GM21786 (cell line): ENCODE data around the gene BMP4.

Experiments
- ATAC-seq: cut with Tn5 transposase; IDR thresholded peaks from one replicate; pipeline ENCODE4 v1.9.1; 2021; ENCODE audit not compliant: unreplicated experiment

The BMP4 gene

GRCh38 chr14:53947094-53947445 is 9.6 kb downstream of the BMP4 start:
- ATAC-seq: no peak

DNA sequence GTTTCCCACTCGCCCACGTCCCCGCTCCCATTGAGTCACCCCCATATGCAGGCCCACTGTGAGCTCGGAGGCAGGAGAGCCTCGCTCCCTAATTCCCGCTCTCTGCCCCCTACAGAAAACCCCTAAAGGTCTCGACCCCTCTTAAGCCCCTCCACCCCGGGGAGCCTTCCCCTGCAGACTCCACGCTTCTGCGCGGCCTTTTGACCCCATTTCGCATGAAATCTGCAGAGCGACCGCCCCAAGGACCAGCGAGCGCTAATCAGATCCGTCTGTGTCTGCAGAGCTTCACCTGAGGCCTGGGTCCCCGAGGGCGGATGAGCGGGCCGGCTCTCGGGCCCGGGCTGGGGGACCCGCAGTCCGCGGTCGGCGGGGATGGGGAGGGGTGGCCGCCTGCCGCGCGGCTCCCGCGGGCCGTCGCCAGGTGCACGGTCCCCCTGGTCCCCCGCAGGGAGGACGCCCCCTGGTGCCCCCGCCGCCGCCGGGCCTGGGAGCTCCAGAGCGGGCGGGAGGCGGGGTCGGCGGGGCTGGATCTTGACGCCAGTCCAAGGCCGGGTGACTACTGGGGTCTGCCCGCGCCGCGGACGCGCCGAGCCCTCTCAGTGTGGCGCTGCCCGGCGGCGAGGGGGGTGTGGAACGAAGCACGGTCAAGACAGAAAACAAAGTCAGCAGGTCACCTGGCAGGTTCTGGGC is 10.1 kb downstream of the BMP4 start:
- ATAC-seq: no peak

GRCh38 chr14:53946071-53946403 is 10.6 kb downstream of the BMP4 start:
- ATAC-seq: no peak

- ATAC-seq: no peak
These were observed 12.9 kb downstream of the BMP4 start for GRCh38 chr14:53943751-53944083.

GRCh38 chr14:53942970-53943750 is 13.5 kb downstream of the BMP4 start:
- no peak for ATAC-seq

GRCh38 chr14:53938136-53938837 is 18.3 kb downstream of the BMP4 start:
- ATAC-seq: no peak

GRCh38 chr14:53934778-53935414 is 21.7 kb downstream of the BMP4 start:
- no peak for ATAC-seq

DNA sequence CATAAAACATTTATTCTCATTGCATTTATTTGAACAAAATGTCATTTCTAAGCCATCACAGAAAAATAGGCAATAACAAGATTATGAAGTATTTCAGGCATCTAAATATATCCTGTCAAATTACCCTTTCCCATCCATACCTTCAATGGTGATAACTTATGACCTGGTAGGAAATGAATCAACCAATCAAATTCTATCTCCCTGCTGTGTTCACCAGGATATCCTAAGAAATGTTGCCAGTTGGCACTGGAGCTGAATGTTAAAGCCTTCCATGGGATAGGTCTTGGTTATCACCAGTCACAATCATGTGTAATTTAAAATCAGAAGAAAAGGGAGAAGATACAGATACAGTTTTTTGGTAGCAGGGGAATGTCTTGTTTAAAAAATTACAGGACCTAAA is 23.7 kb downstream of the BMP4 start:
- ATAC-seq: no peak

DNA sequence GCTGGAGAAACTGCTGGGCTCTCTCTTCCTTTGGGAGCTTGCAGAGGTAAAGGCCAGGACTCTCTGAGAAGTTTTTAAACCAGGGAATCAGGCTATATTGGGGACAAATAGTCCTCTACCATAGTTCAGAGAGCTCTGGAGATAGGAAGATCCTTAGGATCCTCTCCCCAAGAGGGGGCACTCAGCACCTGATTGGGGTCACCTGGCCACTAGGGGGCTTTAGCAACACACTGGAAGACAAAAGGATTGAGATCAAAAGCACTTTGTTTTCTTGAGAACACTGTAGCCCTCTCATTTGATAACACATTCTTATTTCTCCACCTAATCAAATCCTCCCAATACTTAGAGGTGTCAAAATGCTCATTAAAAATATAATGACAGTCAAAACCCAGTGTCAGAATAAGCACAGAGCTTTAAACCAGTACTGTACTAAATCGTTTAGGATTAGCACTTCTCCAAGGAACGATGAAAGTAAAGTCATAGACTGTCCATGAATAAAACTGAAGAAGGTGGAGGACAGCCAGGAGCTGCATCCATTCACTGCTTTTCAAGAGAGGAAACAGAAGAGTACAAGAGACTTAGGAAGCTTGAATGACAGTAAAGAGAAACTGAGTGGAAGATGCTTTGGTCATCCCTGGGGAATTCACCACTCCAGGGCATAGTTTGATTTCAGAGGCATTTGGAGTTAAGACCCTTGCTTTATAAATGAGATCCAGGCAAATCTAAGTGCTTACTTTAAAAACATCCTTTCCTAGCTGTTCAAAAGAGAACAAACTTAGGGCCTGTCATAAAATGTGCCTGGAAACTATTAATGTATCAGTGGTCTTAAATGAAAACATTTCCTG is 26.5 kb downstream of the BMP4 start:
- ATAC-seq: no peak

DNA sequence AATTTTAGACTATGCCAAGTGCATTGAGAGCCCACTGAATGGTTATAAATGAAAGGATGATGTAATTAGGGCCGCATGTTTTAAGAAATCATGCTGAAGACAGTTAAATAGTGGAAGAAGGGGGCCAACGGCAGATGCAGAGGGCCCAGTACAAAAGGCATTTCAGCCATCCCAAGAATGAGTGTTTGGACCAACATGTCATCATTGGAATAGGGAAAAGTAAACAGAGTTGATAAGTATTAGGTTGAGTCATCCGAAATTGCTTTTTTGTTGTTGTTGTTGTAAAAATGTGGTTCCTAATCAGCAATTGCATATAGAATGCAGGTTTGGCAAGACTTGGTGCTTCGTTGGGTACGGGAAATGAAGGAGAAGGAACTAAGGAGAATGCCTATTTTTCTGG is 29.5 kb downstream of the BMP4 start:
- ATAC-seq: no peak

DNA sequence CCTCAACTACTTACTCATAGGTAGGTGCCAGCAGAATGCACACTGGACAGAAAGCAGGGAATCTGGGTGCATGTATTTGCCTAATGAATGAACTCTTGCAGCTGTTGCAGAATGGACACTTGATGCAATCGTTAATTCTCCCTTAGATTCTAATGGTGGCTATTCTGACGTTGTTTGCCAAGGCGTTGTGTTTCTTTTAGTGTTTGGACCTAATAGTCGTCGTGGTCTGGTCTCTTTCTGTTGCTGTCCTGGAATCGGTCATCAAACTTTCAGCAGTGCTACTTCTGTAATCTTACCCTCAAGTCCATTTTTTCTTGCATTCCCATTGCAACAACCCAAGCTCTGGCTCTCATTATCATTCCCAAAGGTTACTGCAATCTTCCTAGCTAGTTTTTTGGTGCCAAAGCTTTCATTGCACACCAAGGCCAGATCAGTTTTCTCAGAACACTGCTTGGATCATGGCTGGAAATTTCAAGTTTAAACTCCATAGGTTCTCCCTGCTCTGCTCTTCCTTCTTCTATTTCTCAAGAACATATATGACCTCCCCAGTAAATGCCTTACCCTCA is 31.3 kb downstream of the BMP4 start:
- no peak for ATAC-seq

- ATAC-seq: no peak
These were observed 31.9 kb downstream of the BMP4 start for GRCh38 chr14:53924753-53925152.

- no peak for ATAC-seq
These were observed 35.6 kb downstream of the BMP4 start for GRCh38 chr14:53921027-53921426.

GRCh38 chr14:53916239-53916638 is 40.4 kb downstream of the BMP4 start:
- ATAC-seq: no peak

DNA sequence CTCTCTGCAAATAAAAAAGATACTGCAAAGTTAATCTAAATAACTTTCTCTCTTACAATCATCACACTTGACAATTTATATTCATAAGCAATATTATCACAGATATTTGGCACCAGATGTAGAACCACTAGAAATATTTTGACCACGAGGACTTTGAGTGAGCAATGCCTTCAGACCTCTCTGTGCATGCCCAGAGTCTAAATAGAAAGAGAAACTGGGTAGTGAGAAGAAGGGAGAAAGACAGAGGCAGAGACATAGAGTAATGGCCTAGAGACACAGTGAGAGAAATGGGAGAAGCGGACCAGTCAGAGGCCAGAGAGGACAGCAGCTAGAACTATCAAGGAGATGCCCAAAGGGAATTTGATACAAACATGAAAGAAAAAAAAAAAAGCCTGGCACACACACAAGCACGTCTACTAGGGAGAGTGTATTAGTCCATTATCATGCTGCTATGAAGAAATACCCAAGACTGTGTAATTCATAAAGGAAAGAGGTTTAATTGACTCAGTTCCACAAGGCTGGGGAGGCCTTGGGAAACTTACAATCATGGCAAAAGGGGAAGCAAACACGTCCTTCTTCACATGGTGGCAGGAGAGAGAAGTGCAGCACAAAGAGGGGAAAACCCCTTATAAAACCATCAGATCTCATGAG is 41.1 kb downstream of the BMP4 start:
- ATAC-seq: no peak

- ATAC-seq: no peak
These were observed 44.6 kb downstream of the BMP4 start for GRCh38 chr14:53912021-53912420.

- ATAC-seq: no peak
These were observed 48.2 kb downstream of the BMP4 start for GRCh38 chr14:53908416-53908815.

GRCh38 chr14:53902307-53902706 is 54.3 kb downstream of the BMP4 start:
- ATAC-seq: no peak

DNA sequence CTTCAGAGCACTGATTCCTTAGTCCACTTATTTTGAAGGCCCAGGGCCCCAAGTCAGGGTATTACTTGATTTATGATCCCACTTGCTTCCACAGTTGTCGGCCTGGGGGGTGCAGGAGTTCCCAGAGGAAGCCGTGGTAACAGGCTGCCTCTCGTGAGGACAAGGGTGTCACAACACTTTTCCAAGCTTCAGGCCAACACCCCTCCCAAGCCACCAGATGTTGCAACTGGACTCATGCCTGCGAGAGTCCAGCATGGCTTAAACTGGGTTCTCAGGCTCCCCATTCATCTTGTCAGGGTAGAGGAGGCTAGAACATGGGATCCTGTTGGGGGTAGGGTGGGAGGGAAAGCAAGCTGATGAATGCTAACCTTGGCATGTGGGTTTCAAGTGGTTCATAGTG is 56.1 kb downstream of the BMP4 start:
- ATAC-seq: no peak
